ENCODE data around the gene MAN1A2. TPM values are rescaled to one million over a fixed set of nuclear protein-coding genes. Genes with fewer than 3 reads are reported as not detected.

The MAN1A2 gene
- total RNA-seq, 6 experiments from 2014 or later: 38.0 to 45.1 (median 40.7) TPM

GRCh38 chr1:117569856-117570255, 202.6 kb downstream of the MAN1A2 start:
- no peak for TF ChIP-seq CTCF (IDR thresholded peaks at IDR 0.05)
- no peak overlapping the region for H3K27ac Mint-ChIP-seq
- DNase-seq: no peak
- peaks cover 23% of the 10 kb centered on the region for H3K27me3 Mint-ChIP-seq (ENCODE audit: insufficient read depth)
- H3K36me3 Mint-ChIP-seq (ENCODE audit: low read depth): no peaks in the 10 kb centered on the region
- H3K4me3 Mint-ChIP-seq: no peak overlapping the region
- H3K4me1 Mint-ChIP-seq (ENCODE audit: low read depth): no peaks in the 10 kb centered on the region
- H3K9me3 Mint-ChIP-seq: no peaks in the 10 kb centered on the region

GRCh38 chr1:117570988-117571409, 203.8 kb downstream of the MAN1A2 start:
- no peak overlapping the region for H3K4me3 Mint-ChIP-seq
- no peak overlapping the region for H3K27ac Mint-ChIP-seq
- H3K9me3 Mint-ChIP-seq: no peaks in the 10 kb centered on the region
- TF ChIP-seq CTCF (IDR thresholded peaks at IDR 0.05): no peak
- no peaks in the 10 kb centered on the region for H3K4me1 Mint-ChIP-seq (ENCODE audit: low read depth)
- DNase-seq: no peak
- H3K27me3 Mint-ChIP-seq (ENCODE audit: insufficient read depth): peaks cover 27% of the 10 kb centered on the region
- H3K36me3 Mint-ChIP-seq (ENCODE audit: low read depth): no peaks in the 10 kb centered on the region

GRCh38 chr1:117571496-117571895, 204.2 kb downstream of the MAN1A2 start:
- no peak for TF ChIP-seq CTCF (IDR thresholded peaks at IDR 0.05)
- Mint-ChIP-seq H3K27me3 (ENCODE audit: insufficient read depth) (peaks cover 27% of the 10 kb centered on the region), H3K4me1 (ENCODE audit: low read depth) (no peaks in the 10 kb centered on the region), H3K9me3 (no peaks in the 10 kb centered on the region), H3K36me3 (ENCODE audit: low read depth) (no peaks in the 10 kb centered on the region), H3K4me3 (no peak overlapping the region), H3K27ac (no peak overlapping the region)
- no peak for DNase-seq

- H3K4me3 Mint-ChIP-seq: no peak overlapping the region
- no peak overlapping the region for H3K27ac Mint-ChIP-seq
- peaks cover 28% of the 10 kb centered on the region for H3K27me3 Mint-ChIP-seq (ENCODE audit: insufficient read depth)
- no peaks in the 10 kb centered on the region for H3K9me3 Mint-ChIP-seq
- H3K36me3 Mint-ChIP-seq (ENCODE audit: low read depth): no peaks in the 10 kb centered on the region
- no peak for TF ChIP-seq CTCF (IDR thresholded peaks at IDR 0.05)
- H3K4me1 Mint-ChIP-seq (ENCODE audit: low read depth): no peaks in the 10 kb centered on the region
- DNase-seq: no peak
Observed at GRCh38 chr1:117572546-117572945, 205.3 kb downstream of the MAN1A2 start.

- no peak for DNase-seq
- no peak for TF ChIP-seq CTCF (IDR thresholded peaks at IDR 0.05)
- H3K4me3 Mint-ChIP-seq: no peak overlapping the region
- H3K36me3 Mint-ChIP-seq (ENCODE audit: low read depth): no peaks in the 10 kb centered on the region
- H3K4me1 Mint-ChIP-seq (ENCODE audit: low read depth): no peaks in the 10 kb centered on the region
- no peak overlapping the region for H3K27ac Mint-ChIP-seq
- H3K27me3 Mint-ChIP-seq (ENCODE audit: insufficient read depth): peaks cover 31% of the 10 kb centered on the region
- H3K9me3 Mint-ChIP-seq: no peaks in the 10 kb centered on the region
Observed at GRCh38 chr1:117573386-117574023, 206.3 kb downstream of the MAN1A2 start.
